Endothelial cell (in vitro differentiated cells): ENCODE results near the gene HCFC1R1. TPM values are rescaled to one million over a fixed set of nuclear protein-coding genes. Genes with fewer than 3 reads are reported as not detected.

Source experiments
- DNase-seq: peaks from one replicate; pipeline ENCODE4 v3.0.0; 2021; ENCODE audit warnings: low spot score
- H3K27ac Mint-ChIP-seq: one replicate; pipeline ENCODE4 v1.8.0; 2021; ENCODE audit warnings: mixed read lengths, inconsistent platforms; ENCODE audit not compliant: unreplicated experiment
- H3K27me3 Mint-ChIP-seq: one replicate; pipeline ENCODE4 v1.8.0; 2021; ENCODE audit warnings: mild to moderate bottlenecking, moderate library complexity, mixed read lengths, inconsistent platforms; ENCODE audit not compliant: unreplicated experiment
- H3K36me3 Mint-ChIP-seq: one replicate; pipeline ENCODE4 v1.8.0; 2021; ENCODE audit warnings: mild to moderate bottlenecking, low read depth, mixed read lengths, inconsistent platforms; ENCODE audit not compliant: unreplicated experiment
- H3K4me1 Mint-ChIP-seq: one replicate; pipeline ENCODE4 v1.8.0; 2021; ENCODE audit warnings: mild to moderate bottlenecking, mixed read lengths, inconsistent platforms; ENCODE audit not compliant: unreplicated experiment
- H3K4me3 Mint-ChIP-seq: one replicate; pipeline ENCODE4 v1.8.0; 2021; ENCODE audit warnings: mild to moderate bottlenecking, mixed read lengths, inconsistent platforms; ENCODE audit not compliant: unreplicated experiment
- H3K9me3 Mint-ChIP-seq: one replicate; pipeline ENCODE4 v1.8.0; 2021; ENCODE audit warnings: mixed read lengths, inconsistent platforms; ENCODE audit not compliant: unreplicated experiment
- total RNA-seq: library from RNA; stranded (reverse); fragmentation: NEBNext Ultra II Directional; extraction: Animal tissue kit (Norgen Biotek cat#: 25700); gene quantifications from one replicate; pipeline ENCODE4 v1.2.1, GENCODE V29; 2021; ENCODE audit not compliant: unreplicated experiment
- TF ChIP-seq, protein P1 (sequence below): fragments of 200-600 bp; sonication (generic); IDR thresholded peaks from one replicate; pipeline ENCODE4 v1.5.0; 2021; ENCODE audit warnings: antibody characterized with exemption; ENCODE audit not compliant: unreplicated experiment

Gene HCFC1R1
- total RNA-seq, 1 donor from 2014 or later: 28.7 TPM

GRCh38 chr16:3004319-3004718, 19.4 kb downstream of the HCFC1R1 start:
- peaks cover 24% of the 10 kb centered on the region for H3K4me1 Mint-ChIP-seq
- peaks cover 8% of the 10 kb centered on the region for H3K27me3 Mint-ChIP-seq
- TF ChIP-seq, protein P1, sequence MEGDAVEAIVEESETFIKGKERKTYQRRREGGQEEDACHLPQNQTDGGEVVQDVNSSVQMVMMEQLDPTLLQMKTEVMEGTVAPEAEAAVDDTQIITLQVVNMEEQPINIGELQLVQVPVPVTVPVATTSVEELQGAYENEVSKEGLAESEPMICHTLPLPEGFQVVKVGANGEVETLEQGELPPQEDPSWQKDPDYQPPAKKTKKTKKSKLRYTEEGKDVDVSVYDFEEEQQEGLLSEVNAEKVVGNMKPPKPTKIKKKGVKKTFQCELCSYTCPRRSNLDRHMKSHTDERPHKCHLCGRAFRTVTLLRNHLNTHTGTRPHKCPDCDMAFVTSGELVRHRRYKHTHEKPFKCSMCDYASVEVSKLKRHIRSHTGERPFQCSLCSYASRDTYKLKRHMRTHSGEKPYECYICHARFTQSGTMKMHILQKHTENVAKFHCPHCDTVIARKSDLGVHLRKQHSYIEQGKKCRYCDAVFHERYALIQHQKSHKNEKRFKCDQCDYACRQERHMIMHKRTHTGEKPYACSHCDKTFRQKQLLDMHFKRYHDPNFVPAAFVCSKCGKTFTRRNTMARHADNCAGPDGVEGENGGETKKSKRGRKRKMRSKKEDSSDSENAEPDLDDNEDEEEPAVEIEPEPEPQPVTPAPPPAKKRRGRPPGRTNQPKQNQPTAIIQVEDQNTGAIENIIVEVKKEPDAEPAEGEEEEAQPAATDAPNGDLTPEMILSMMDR: no peak
- no peak overlapping the region for H3K27ac Mint-ChIP-seq
- H3K36me3 Mint-ChIP-seq: no peaks in the 10 kb centered on the region
- H3K9me3 Mint-ChIP-seq: no peaks in the 10 kb centered on the region
- DNase-seq: no peak
- H3K4me3 Mint-ChIP-seq: no peak overlapping the region

- Mint-ChIP-seq H3K9me3 (no peaks in the 10 kb centered on the region), H3K27ac (no peak overlapping the region), H3K4me1 (peaks cover 22% of the 10 kb centered on the region), H3K36me3 (no peaks in the 10 kb centered on the region), H3K4me3 (no peak overlapping the region), H3K27me3 (peaks cover 9% of the 10 kb centered on the region)
- TF ChIP-seq, protein P1: peak; percentile 14
- DNase-seq: peak; percentile 95
These were observed 20.0 kb downstream of the HCFC1R1 start for GRCh38 chr16:3003582-3004270.

DNA sequence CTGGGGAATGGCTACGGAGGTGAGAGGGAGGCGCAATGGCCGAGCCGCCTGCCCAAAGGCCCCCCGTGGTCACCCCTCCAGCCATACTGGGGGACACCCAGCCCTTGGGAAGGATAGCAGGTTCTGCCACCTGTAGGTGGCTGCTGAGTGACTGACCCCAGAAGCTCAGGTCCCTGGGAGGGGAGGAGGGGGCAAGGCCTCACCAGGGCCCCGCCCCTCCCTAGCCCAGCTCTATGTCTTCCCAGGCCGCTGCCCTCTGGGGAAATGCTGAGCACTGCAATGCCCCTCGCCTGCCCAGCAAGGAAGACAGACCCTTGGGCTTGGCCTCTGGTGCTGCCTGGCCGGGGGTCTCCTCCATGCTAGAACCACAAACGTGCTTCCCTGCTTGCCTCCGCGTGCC, 22.4 kb downstream of the HCFC1R1 start:
- H3K27ac Mint-ChIP-seq: no peak overlapping the region
- no peak for DNase-seq
- no peaks in the 10 kb centered on the region for H3K4me1 Mint-ChIP-seq
- no peak overlapping the region for H3K4me3 Mint-ChIP-seq
- H3K27me3 Mint-ChIP-seq: peaks cover 9% of the 10 kb centered on the region
- H3K36me3 Mint-ChIP-seq: no peaks in the 10 kb centered on the region
- TF ChIP-seq, protein P1: no peak
- no peaks in the 10 kb centered on the region for H3K9me3 Mint-ChIP-seq

- Mint-ChIP-seq H3K27ac (no peak overlapping the region), H3K36me3 (no peaks in the 10 kb centered on the region), H3K4me3 (no peak overlapping the region), H3K27me3 (peaks cover 9% of the 10 kb centered on the region), H3K9me3 (no peaks in the 10 kb centered on the region), H3K4me1 (no peaks in the 10 kb centered on the region)
- DNase-seq: no peak
- TF ChIP-seq, protein P1: no peak
These were observed 23.2 kb downstream of the HCFC1R1 start for GRCh38 chr16:3000540-3000939.

GRCh38 chr16:2999929-3000328, 23.8 kb downstream of the HCFC1R1 start:
- H3K4me3 Mint-ChIP-seq: no peak overlapping the region
- H3K36me3 Mint-ChIP-seq: no peaks in the 10 kb centered on the region
- H3K9me3 Mint-ChIP-seq: no peaks in the 10 kb centered on the region

More at GRCh38 chr16:2999929-3000328, 23.8 kb downstream of the HCFC1R1 start:
- Mint-ChIP-seq H3K4me1 (no peaks in the 10 kb centered on the region), H3K27ac (no peak overlapping the region), H3K27me3 (peaks cover 9% of the 10 kb centered on the region)
- DNase-seq: no peak
- TF ChIP-seq, protein P1: no peak
